HCT116 (cell line): ENCODE measurements around the gene ZEB2. TPM values are rescaled to one million over a fixed set of nuclear protein-coding genes. Genes with fewer than 3 reads are reported as not detected.

Experiments used
- ATAC-seq: fragments of 200-7000 bp; cut with Tn5 transposase; 2 replicates; pipeline ENCODE4 v1.9.1; 2020; ENCODE audit warnings: mild to moderate bottlenecking, moderate library complexity
- BruUV-seq: library from RNA; stranded (reverse); fragments of 400-500 nt; replicated peaks from 2 replicates; lab custom pipeline; 2021; lab: Mats Ljungman, UMichigan
- CTCF ChIA-PET: fragments of 300-600 bp; sonication (Branson Sonifier 250); formaldehyde crosslinking; loops from one replicate; lab custom pipeline; 2021; ENCODE audit warnings: antibody characterized with exemption; lab: Charles Lee
- POLR2A ChIA-PET: fragments of 300-600, 350-600 bp; sonication (Branson Sonifier 250); formaldehyde crosslinking; loops from one replicate; lab custom pipeline; 2021; ENCODE audit warnings: antibody characterized with exemption; lab: Charles Lee
- RAD21 ChIA-PET, 2 experiments: fragments of 300-600 bp; sonication (Branson Sonifier 250); formaldehyde crosslinking; loops; one replicate each; lab custom pipeline; 2023; ENCODE audit warnings: low total read pairs in 2 of 2; ENCODE audit not compliant: uncharacterized antibody in 2 of 2, unreplicated experiment in 2 of 2, low non-redundant PET in 1 of 2; lab: Charles Lee
- DNase-seq: peaks from one replicate; pipeline ENCODE4 v3.0.0-alpha.2; 2010; ENCODE audit warnings: low read depth, low spot score
- H2AFZ ChIP-seq: fragments of 200-600 bp; shearing (Covaris generic), sonication (generic); 2 replicates; pipeline ENCODE4 v1.6.1; 2017; ENCODE audit warnings: low read depth, mixed run types, mixed read lengths, antibody characterized with exemption, low read length; ENCODE audit not compliant: poor library complexity, severe bottlenecking
- H3K27ac ChIP-seq: 2 replicates; pipeline ENCODE4 v1.5.1; 2012; ENCODE audit warnings: low read depth, low read length
- H3K27me3 ChIP-seq: fragments of 200-600 bp; sonication (generic); 2 replicates; pipeline ENCODE4 v1.6.1; 2016; ENCODE audit warnings: mixed run types, low read length, mixed read lengths; ENCODE audit not compliant: insufficient read depth
- H3K36me3 ChIP-seq, 2 experiments: fragments of 200-500 bp in 1 of 2; fragments of 200-600 bp in 1 of 2; sonication (Bioruptor generic) in 1 of 2; sonication (generic) in 1 of 2; 2 replicates each; pipeline versions ENCODE4 v1.5.1 to v1.6.1; 2014 to 2016; ENCODE audit warnings: low read length in 2 of 2, inconsistent platforms in 1 of 2, mixed read lengths in 1 of 2, mixed run types in 1 of 2; ENCODE audit not compliant: insufficient read depth in 2 of 2, control insufficient read depth in 1 of 2
- H3K4me1 ChIP-seq, 2 experiments: fragments of 200-600 bp in 1 of 2; sonication (generic) in 1 of 2; 2 replicates each; pipeline versions ENCODE4 v1.5.1 to v1.6.1; 2012 to 2017; ENCODE audit warnings: low read length in 2 of 2, inconsistent platforms in 1 of 2, mild to moderate bottlenecking in 1 of 2, mixed read lengths in 1 of 2, mixed run types in 1 of 2, moderate library complexity in 1 of 2; ENCODE audit not compliant: insufficient read depth in 2 of 2, control insufficient read depth in 1 of 2
- H3K4me2 ChIP-seq: fragments of 200-600 bp; sonication (generic); 2 replicates; pipeline ENCODE4 v1.6.1; 2017; ENCODE audit warnings: mixed run types, low read length, mixed read lengths
- H3K4me3 ChIP-seq, 2 experiments: fragments of 200-600 bp in 1 of 2; sonication (generic) in 1 of 2; replicated peaks in 1 of 2; 2 replicates each; pipeline ENCODE4 v1.5.1; 2011 to 2016; ENCODE audit warnings: low read length in 2 of 2, control low read depth in 1 of 2, low read depth in 1 of 2, mild to moderate bottlenecking in 1 of 2, mixed read lengths in 1 of 2, mixed run types in 1 of 2
- H3K79me2 ChIP-seq: fragments of 200-600 bp; sonication (generic); 2 replicates; pipeline ENCODE4 v1.6.1; 2017; ENCODE audit warnings: mild to moderate bottlenecking, mixed run types, low read length, moderate library complexity, mixed read lengths; ENCODE audit not compliant: insufficient read depth
- H3K9ac ChIP-seq: fragments of 200-600 bp; sonication (generic); 2 replicates; pipeline ENCODE4 v1.6.1; 2016; ENCODE audit warnings: low read length, mixed read lengths
- H3K9me2 ChIP-seq: fragments of 200-600 bp; sonication (generic), shearing (Covaris generic); 2 replicates; pipeline ENCODE4 v1.6.1; 2017; ENCODE audit warnings: mixed run types, mild to moderate bottlenecking, moderate library complexity; ENCODE audit not compliant: insufficient read depth
- H3K9me3 ChIP-seq, 2 experiments: fragments of 200-500 bp in 1 of 2; fragments of 200-600 bp in 1 of 2; sonication (Bioruptor generic) in 1 of 2; sonication (generic) in 1 of 2; 2 replicates each; pipeline ENCODE4 v1.6.1; 2014 to 2017; ENCODE audit warnings: low read length in 2 of 2, mixed read lengths in 2 of 2, inconsistent platforms in 1 of 2, low read depth in 1 of 2, mild to moderate bottlenecking in 1 of 2, mixed run types in 1 of 2, moderate library complexity in 1 of 2; ENCODE audit not compliant: control insufficient read depth in 1 of 2, insufficient read depth in 1 of 2
- H4K20me1 ChIP-seq: fragments of 200-600 bp; sonication (generic), shearing (Covaris generic); 2 replicates; pipeline ENCODE4 v1.6.1; 2017; ENCODE audit warnings: mixed run types, mild to moderate bottlenecking, moderate library complexity; ENCODE audit not compliant: insufficient read depth
- CTCF ChIP-seq, 3 experiments: fragments of 200-600 bp in 1 of 3; sonication (generic) in 1 of 3; IDR thresholded peaks in 2 of 3; conservative IDR thresholded peaks in 1 of 3; 2 replicates each; pipeline ENCODE4 v1.5.1; 2012 to 2017; ENCODE audit warnings: low read depth in 2 of 3, low read length in 2 of 3, antibody characterized with exemption in 1 of 3, borderline replicate concordance in 1 of 3, control low read depth in 1 of 3, mild to moderate bottlenecking in 1 of 3, mixed read lengths in 1 of 3, mixed run types in 1 of 3, moderate library complexity in 1 of 3; ENCODE audit not compliant: insufficient read depth in 1 of 3
- ELF1 ChIP-seq: IDR thresholded peaks from 2 replicates; pipeline ENCODE4 v1.6.1; 2012; ENCODE audit warnings: low read depth, borderline replicate concordance
- EZH2phosphoT487 ChIP-seq: fragments of 200-600 bp; IDR thresholded peaks from 2 replicates; pipeline ENCODE4 v1.6.1; 2018; ENCODE audit warnings: antibody characterized with exemption, borderline replicate concordance
- FOSL1 ChIP-seq: IDR thresholded peaks from 2 replicates; pipeline ENCODE4 v1.6.1; 2012; ENCODE audit warnings: low read depth
- RAD21 ChIP-seq: IDR thresholded peaks from 2 replicates; pipeline ENCODE4 v1.6.1; 2012; ENCODE audit warnings: low read depth, mild to moderate bottlenecking
- intact Hi-C: fragments of 100-400 bp; cut with micrococcal nuclease; formaldehyde crosslinking; loops from 2 replicates; pipeline ENCODE4 v1.10.0; 2022
- total RNA-seq: library from RNA; stranded (reverse); gene quantifications from one replicate; pipeline ENCODE4 v1.2.1, GENCODE V29; 2021; ENCODE audit not compliant: unreplicated experiment
- TF ChIP-seq, protein P1 (sequence below): IDR thresholded peaks from 2 replicates; pipeline ENCODE4 v1.6.1; 2012

The ZEB2 gene
- total RNA-seq, 1 experiment from 2014 or later, result 0.81 TPM

DNA sequence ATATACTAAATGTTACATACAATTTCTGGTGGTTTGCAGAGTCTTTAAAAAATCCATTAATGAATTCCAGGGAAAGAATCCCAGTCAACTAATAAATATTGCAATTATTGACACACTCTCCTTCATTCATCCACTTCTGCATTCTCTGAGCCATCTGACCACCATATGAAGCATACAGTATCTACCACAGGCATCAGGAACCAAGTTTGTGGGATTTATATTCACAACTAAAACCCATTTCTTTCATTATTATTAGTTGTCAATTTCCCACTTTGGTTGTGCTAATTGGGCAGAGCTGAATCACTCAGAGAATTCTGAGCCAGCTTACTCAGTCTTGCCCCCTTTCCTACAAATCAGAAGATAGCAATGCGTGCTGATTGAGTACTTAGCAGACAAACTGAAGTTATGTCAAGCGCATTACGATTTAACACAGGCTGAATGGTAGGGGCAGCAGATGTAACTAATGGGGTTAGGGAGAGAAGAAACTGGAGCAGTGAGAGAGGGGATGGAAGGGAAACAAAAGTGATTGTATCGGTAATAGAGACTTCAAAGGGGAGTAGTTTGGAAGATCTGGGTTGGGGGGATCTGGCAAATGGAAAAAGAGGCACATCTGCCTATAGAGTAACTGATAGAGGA lies 52.3 kb downstream of the ZEB2 start (continued):
- TF ChIP-seq, protein P1, sequence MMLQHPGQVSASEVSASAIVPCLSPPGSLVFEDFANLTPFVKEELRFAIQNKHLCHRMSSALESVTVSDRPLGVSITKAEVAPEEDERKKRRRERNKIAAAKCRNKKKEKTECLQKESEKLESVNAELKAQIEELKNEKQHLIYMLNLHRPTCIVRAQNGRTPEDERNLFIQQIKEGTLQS, result no peak
- no peak for TF ChIP-seq EZH2phosphoT487
- TF ChIP-seq, all 23 proteins: peak for 0

DNA sequence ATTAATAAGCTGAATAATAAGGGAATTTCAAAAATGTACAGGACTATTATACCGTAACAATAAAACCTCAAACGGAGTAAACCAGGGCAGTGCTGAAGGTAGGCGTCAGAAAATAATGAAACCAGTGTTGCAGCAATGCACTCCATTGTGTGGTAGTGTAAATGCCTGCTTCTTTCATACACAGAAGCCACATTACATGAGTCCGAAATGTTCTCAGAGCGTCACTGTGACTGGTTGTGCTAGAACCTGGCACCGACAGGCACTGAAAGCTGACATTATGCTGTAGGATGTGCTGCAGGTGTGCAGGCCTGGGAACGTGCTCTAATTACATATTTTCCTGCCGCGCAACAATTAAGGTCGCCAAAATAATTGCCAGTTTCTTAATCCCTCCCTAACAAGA lies 53.3 kb downstream of the ZEB2 start:
- no peaks in the 10 kb centered on the region for H3K36me3 ChIP-seq
- H3K4me3 ChIP-seq, result no peak overlapping the region
- no peak overlapping the region for H3K9ac ChIP-seq
- H3K27me3 ChIP-seq, result no peaks in the 10 kb centered on the region
- intact Hi-C loops, result no loop called here
- no peaks in the 10 kb centered on the region for H4K20me1 ChIP-seq
- POLR2A ChIA-PET, result no interaction called here
- BruUV-seq, result no TSS peak
- no peaks in the 10 kb centered on the region for H3K4me1 ChIP-seq
- no peak overlapping the region for H3K4me2 ChIP-seq
- RAD21 ChIA-PET, result no interaction called here
- H3K9me3 ChIP-seq, result no peaks in the 10 kb centered on the region
- ATAC-seq (no peak), DNase-seq (no peak)
- no peak overlapping the region for H2AFZ ChIP-seq
- no peaks in the 10 kb centered on the region for H3K79me2 ChIP-seq
- CTCF ChIA-PET, result no interaction called here
- H3K9me2 ChIP-seq, result no peaks in the 10 kb centered on the region
- H3K27ac ChIP-seq, result no peak overlapping the region
- TF ChIP-seq CTCF (IDR thresholded peaks at IDR 0.05 in 2 of 3, conservative IDR thresholded peaks at IDR 0.05 in 1 of 3; ENCODE audit: borderline replicate concordance in 1 of 3, insufficient read depth in 1 of 3, low read depth in 2 of 3, low read length in 2 of 3) (no peak), EZH2phosphoT487 (no peak), RAD21 (no peak), FOSL1 (no peak), ELF1 (no peak)
